ENCODE results near the gene LTK.

Gene LTK

DNA sequence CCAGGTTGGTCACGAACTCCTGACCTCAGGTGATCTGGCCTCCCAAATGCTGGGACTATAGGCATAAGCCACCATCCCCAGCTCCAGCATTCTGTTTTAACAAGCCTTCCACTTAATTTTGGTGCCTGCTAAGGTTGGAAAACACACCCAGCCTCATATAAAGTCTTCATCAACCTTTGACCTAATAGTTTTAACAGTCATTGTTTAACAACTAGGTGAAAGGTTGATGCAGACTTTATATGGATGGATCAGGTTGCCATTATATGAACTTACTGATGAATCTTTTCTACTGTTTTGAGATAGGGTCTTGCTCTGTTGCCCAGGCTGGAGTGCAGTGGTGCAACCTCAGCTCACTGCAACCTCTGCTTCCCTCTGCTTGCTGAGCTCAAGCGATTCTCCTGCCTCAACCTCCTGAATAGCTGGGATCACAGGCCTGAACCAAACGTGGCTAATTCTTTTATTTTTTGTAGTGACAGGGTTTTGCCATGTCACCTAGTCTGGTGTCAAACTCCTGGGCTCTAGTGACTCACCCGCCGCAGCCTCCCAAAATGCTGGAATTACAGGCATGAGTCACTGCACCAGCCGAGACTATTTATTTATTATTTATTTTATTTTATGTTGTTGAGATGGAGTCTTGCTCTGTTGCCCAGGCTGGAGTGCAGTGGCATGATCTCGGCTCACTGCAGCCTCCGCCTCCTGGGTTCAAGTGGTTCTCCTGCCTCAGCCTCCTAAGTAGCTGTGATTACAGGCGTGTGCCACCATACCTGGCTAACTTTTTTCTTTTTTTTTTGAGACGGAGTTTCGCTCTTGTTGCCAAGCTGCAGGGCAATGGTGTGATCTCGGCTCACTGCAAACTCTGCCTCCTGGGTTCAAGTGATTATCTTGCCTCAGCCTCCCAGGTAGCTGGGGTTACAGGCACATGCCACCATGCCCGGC is 33.5 kb upstream of the LTK start:
- H3K4me2 ChIP-seq = no peak overlapping the region
- H3K4me3 ChIP-seq = no peak overlapping the region
- H3K9ac ChIP-seq = no peak overlapping the region
- TF ChIP-seq Cebpa-rat (IDR thresholded peaks at IDR 0.05) = no peak
- H4K20me1 ChIP-seq = no peaks in the 10 kb centered on the region
- no peak overlapping the region for H3K27ac ChIP-seq
- H3K27me3 ChIP-seq = no peaks in the 10 kb centered on the region
- peaks cover 10 to 17% (median 15%) of the 10 kb centered on the region in 10 experiments for H3K4me1 ChIP-seq
- H3K36me3 ChIP-seq = 0 out of 22 replicates have a peak, but pooled peaks cover 0 to 5% (median 0%) of the 10 kb centered on the region in 11 experiments
- H3K9me3 ChIP-seq (replicated peaks in 1 of 11) = no peaks in the 10 kb centered on the region

DNA sequence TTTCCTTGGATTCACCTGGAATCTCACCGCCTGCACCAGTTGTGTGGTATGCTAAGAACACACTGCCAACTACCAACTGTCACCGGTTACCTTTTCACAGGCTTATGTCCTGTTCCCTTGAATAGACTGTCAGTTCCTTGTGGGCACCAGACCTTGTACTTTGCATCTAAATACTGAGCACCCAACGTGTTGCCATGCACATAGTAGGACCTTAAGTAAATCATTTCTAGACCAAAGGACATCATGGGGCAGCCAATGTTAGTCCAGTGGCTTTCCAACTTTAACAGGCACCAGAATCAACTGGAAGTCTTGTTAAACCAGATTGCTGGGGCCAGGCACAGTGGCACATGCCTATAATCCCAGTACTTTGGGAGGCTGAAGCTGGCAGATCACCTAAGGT is 31.6 kb upstream of the LTK start:
- H4K20me1 ChIP-seq = 0 out of 22 replicates have a peak, but pooled peaks cover 0 to 5% (median 0%) of the 10 kb centered on the region in 11 experiments
- peak overlapping the region in 3 of 11 experiments; percentile 40 to 93 (median 91); a peak in 2 of 22 replicates for H3K27ac ChIP-seq
- H3K27me3 ChIP-seq = no peaks in the 10 kb centered on the region
- peaks cover 10 to 17% (median 15%) of the 10 kb centered on the region in 10 experiments for H3K4me1 ChIP-seq
- TF ChIP-seq Cebpa-rat (IDR thresholded peaks at IDR 0.05) = no peak
- no peaks in the 10 kb centered on the region for H3K9me3 ChIP-seq (replicated peaks in 1 of 11)
- H3K4me3 ChIP-seq = no peak overlapping the region
- peaks cover 0 to 5% (median 0%) of the 10 kb centered on the region in 11 experiments; a peak in 1 of 22 replicates for H3K36me3 ChIP-seq
- H3K9ac ChIP-seq = no peak overlapping the region
- H3K4me2 ChIP-seq = peak overlapping the region in 1 of 11 experiments; percentile 92; a peak in 1 of 22 replicates

GRCh38 chr15:41544650-41545015 is 31.0 kb upstream of the LTK start:
- Histone ChIP-seq H3K9me3 (replicated peaks in 1 of 11) (no peaks in the 10 kb centered on the region), H4K20me1 (0 out of 22 replicates have a peak, but pooled peaks cover 0 to 5% (median 0%) of the 10 kb centered on the region in 11 experiments), H3K36me3 (peaks cover 0 to 5% (median 0%) of the 10 kb centered on the region in 11 experiments; a peak in 1 of 22 replicates), H3K4me1 (peaks cover 10 to 17% (median 15%) of the 10 kb centered on the region in 10 experiments), H3K4me2 (peak overlapping the region; percentile 76 to 97 (median 90); a peak in 21 of 22 replicates), H3K9ac (peak overlapping the region in 9 of 11 experiments; percentile 85 to 94 (median 89); a peak in 10 of 22 replicates), H3K27ac (peak overlapping the region in 10 of 11 experiments; percentile 40 to 93 (median 87); a peak in 13 of 22 replicates), H3K4me3 (peak overlapping the region; percentile 80 to 99 (median 89); a peak in 18 of 20 replicates), H3K27me3 (no peaks in the 10 kb centered on the region)
- peak in 3 of 11 experiments; percentile 5 to 67 (median 6); a peak in 1 of 22 replicates for TF ChIP-seq Cebpa-rat (IDR thresholded peaks at IDR 0.05)

DNA sequence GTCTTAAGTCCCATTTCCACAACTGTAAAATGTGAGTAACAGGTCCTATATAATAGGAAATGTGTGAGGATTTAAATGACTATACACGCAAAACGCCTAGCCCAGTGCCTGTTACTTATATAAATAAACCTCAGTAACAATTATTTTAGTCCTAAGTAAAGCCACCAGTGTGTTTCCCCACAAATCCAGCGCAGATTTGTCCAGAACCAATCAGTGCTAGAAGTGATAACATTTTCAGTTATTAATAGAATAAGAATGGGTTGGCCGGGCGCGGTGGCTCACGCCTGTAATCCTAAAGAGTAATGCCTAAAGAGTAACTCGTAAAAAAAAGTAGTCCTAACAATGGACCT is 29.9 kb upstream of the LTK start:
- H4K20me1 ChIP-seq = 0 out of 22 replicates have a peak, but pooled peaks cover 0 to 5% (median 0%) of the 10 kb centered on the region in 11 experiments
- no peaks in the 10 kb centered on the region for H3K9me3 ChIP-seq (replicated peaks in 1 of 11)
- peak overlapping the region; percentile 60 to 93 (median 87); a peak in 21 of 22 replicates for H3K27ac ChIP-seq

GRCh38 chr15:41536866-41537265 is 23.2 kb upstream of the LTK start:
- Histone ChIP-seq H3K9me3 (replicated peaks in 1 of 11) (no peaks in the 10 kb centered on the region), H4K20me1 (peaks cover 0 to 13% (median 0%) of the 10 kb centered on the region in 11 experiments; a peak in 2 of 22 replicates), H3K4me2 (peak overlapping the region in 8 of 11 experiments; percentile 12 to 57 (median 32); a peak in 11 of 22 replicates), H3K4me1 (peaks cover 0 to 39% (median 30%) of the 10 kb centered on the region in 10 experiments; a peak in 18 of 20 replicates), H3K27ac (no peak overlapping the region), H3K36me3 (peaks cover 49 to 55% (median 54%) of the 10 kb centered on the region in 11 experiments), H3K9ac (no peak overlapping the region), H3K4me3 (no peak overlapping the region), H3K27me3 (no peaks in the 10 kb centered on the region)
- no peak for TF ChIP-seq Cebpa-rat (IDR thresholded peaks at IDR 0.05)

More for the DNA sequence above, 29.9 kb upstream of the LTK start:
- Histone ChIP-seq H3K4me2 (peak overlapping the region; percentile 76 to 97 (median 90)), H3K27me3 (no peaks in the 10 kb centered on the region), H3K4me1 (peaks cover 10 to 17% (median 15%) of the 10 kb centered on the region in 10 experiments), H3K9ac (peak overlapping the region; percentile 82 to 94 (median 89)), H3K4me3 (peak overlapping the region; percentile 80 to 99 (median 89)), H3K36me3 (peaks cover 0 to 5% (median 0%) of the 10 kb centered on the region in 11 experiments; a peak in 1 of 22 replicates)
- no peak for TF ChIP-seq Cebpa-rat (IDR thresholded peaks at IDR 0.05)

DNA sequence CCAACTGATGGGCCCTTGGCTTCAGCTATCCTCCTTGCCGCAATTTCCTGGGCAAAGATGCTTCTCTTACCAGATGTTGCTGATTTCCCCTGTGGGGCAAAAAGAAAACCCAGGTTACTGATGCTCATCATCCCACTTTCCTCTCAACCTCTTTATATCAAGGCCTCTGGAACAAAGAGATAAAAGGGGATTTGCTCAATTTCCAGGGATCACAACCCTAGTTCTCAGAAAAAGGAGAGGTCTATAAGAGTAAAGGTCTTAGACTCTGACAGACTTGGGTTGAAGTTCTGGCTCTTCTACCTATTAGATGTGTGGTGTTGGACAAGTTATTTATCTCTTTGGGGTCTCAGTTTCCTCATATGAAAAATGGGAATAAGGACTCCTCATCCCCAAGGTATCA is 21.9 kb upstream of the LTK start:
- TF ChIP-seq Cebpa-rat (IDR thresholded peaks at IDR 0.05) = no peak
- H4K20me1 ChIP-seq = peaks cover 0 to 13% (median 0%) of the 10 kb centered on the region in 11 experiments; a peak in 2 of 22 replicates
- no peak overlapping the region; a peak in 1 of 22 replicates for H3K27ac ChIP-seq
- H3K36me3 ChIP-seq = peaks cover 54 to 59% (median 55%) of the 10 kb centered on the region in 11 experiments
- peak overlapping the region in 8 of 11 experiments; percentile 6 to 57 (median 32); a peak in 15 of 22 replicates for H3K4me2 ChIP-seq
- H3K9me3 ChIP-seq (replicated peaks in 1 of 11) = no peaks in the 10 kb centered on the region
- H3K4me1 ChIP-seq = peaks cover 9 to 52% (median 43%) of the 10 kb centered on the region in 10 experiments
- H3K27me3 ChIP-seq = no peaks in the 10 kb centered on the region
- no peak overlapping the region for H3K9ac ChIP-seq
- H3K4me3 ChIP-seq = no peak overlapping the region

DNA sequence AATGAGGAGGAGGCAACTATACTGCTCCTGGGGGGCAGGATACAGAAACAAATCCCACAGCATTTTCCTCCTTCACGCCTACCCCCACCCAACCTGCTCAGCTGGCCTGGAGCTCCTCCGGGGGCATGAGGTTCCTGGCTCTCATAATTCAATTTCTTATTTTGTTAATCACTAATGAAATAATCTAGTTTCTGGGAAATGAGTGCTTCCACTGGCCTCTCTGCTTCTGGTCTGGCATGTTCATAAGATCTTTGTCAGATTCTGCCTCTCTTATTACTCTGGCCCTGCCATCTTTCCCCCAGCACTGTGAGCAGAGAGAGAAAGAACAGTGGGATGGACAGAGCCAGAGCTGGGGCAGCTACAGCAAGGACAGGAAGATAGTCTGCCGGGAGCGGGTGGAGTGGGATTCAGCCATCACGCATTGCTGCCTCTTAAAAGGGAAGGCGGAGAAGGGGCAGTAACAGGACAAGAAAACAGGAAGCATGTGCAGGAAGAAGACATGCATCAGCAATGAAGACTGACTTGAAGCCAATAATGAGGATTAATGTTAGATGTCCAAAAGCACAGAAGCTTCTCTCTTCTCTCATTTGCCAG is 16.8 kb upstream of the LTK start:
- TF ChIP-seq Cebpa-rat (IDR thresholded peaks at IDR 0.05) = no peak
- Histone ChIP-seq H4K20me1 (no peaks in the 10 kb centered on the region; a peak in 1 of 22 replicates), H3K27ac (peak overlapping the region in 10 of 11 experiments; percentile 47 to 79 (median 68); a peak in 20 of 22 replicates), H3K4me3 (no peak overlapping the region), H3K9ac (peak overlapping the region in 9 of 11 experiments; percentile 19 to 66 (median 50); a peak in 14 of 22 replicates), H3K4me2 (peak overlapping the region; percentile 70 to 94 (median 85)), H3K27me3 (no peaks in the 10 kb centered on the region), H3K36me3 (peaks cover 80 to 89% (median 86%) of the 10 kb centered on the region in 11 experiments), H3K9me3 (replicated peaks in 1 of 11) (no peaks in the 10 kb centered on the region), H3K4me1 (peaks cover 13 to 42% (median 34%) of the 10 kb centered on the region in 10 experiments)

- Histone ChIP-seq H4K20me1 (peaks cover 0 to 24% (median 0%) of the 10 kb centered on the region in 11 experiments; a peak in 4 of 22 replicates), H3K27ac (no peak overlapping the region), H3K27me3 (no peaks in the 10 kb centered on the region), H3K9me3 (replicated peaks in 1 of 11) (no peaks in the 10 kb centered on the region), H3K4me2 (no peak overlapping the region), H3K9ac (no peak overlapping the region), H3K4me3 (no peak overlapping the region), H3K36me3 (peaks cover 29 to 86% (median 72%) of the 10 kb centered on the region in 11 experiments), H3K4me1 (peaks cover 0 to 3% (median 0%) of the 10 kb centered on the region in 10 experiments; a peak in 3 of 20 replicates)
- TF ChIP-seq Cebpa-rat (IDR thresholded peaks at IDR 0.05) = no peak
Measured at GRCh38 chr15:41523097-41523496, 9.5 kb upstream of the LTK start.
